A549 (cell line): ENCODE data around the gene FBXO10.
A peak's percentile ranks its signal among the peaks of the same experiment; 100 is the strongest.

Experiments used
- CEBPB ChIP-seq, 2 experiments: fragments of >200 bp in 1 of 2; sonication (Bioruptor Twin) in 1 of 2; formaldehyde crosslinking in 1 of 2; IDR thresholded peaks; 2 replicates each; pipeline ENCODE4 v1.6.1; 2012 to 2016
- FOSB ChIP-seq: fragments of 250-450 bp; sonication (Bioruptor Pico); IDR thresholded peaks from 2 replicates; pipeline ENCODE4 v1.5.0; 2020; ENCODE audit warnings: mild to moderate bottlenecking, moderate library complexity
- JUN ChIP-seq, 2 experiments: fragments of >200 bp; sonication (Bioruptor Twin); formaldehyde crosslinking; IDR thresholded peaks; 2 replicates in 1 of 2; 3 replicates in 1 of 2; pipeline ENCODE4 v1.6.1; 2016 to 2017
- TF ChIP-seq, protein P1 (sequence below): fragments of >200 bp; sonication (Bioruptor Twin); formaldehyde crosslinking; IDR thresholded peaks from 3 replicates; pipeline ENCODE4 v1.5.1; 2016
- TF ChIP-seq, protein P2 (sequence below): fragments of 150-350 bp; IDR thresholded peaks from 2 replicates; pipeline ENCODE4 v1.6.1; 2014; ENCODE audit warnings: low read depth, mild to moderate bottlenecking, low read length
- TF ChIP-seq, protein P3 (sequence below): IDR thresholded peaks from 2 replicates; pipeline ENCODE4 v1.6.1; 2012
- TF ChIP-seq, protein P4 (sequence below): fragments of 200-600 bp; sonication (generic); IDR thresholded peaks from 2 replicates; pipeline ENCODE4 v1.6.1; 2016; ENCODE audit warnings: antibody characterized with exemption, mild to moderate bottlenecking, moderate library complexity

DNA sequence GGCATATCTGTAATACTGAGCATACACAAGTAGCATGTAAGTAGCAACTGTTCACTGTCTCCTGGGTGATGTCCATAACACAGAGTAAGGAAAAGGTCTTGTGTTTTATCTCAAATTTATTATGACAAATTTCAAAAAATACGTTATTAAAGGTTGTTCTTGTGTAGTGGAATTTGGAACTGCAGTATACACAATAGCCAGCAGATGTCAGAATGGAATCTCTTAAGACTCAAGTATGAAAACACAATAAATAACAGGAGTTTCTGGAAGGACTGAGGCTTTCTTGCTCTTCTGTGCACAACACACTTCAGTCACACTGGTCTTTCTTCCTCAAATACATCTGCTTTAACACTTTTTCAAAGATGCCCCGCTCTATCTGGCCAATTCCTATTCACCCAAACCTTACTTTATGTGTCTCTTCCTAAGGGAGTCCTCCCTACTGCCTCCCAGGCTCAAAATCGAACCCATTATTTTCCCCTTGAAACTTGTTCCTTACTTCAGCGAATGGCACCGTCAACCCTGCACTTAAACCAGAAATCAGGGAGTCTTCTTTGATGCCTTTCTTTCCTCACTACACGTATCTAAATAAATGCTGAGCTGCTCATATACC, 6.5 kb upstream of the FBXO10 start:
- TF ChIP-seq, protein P1, sequence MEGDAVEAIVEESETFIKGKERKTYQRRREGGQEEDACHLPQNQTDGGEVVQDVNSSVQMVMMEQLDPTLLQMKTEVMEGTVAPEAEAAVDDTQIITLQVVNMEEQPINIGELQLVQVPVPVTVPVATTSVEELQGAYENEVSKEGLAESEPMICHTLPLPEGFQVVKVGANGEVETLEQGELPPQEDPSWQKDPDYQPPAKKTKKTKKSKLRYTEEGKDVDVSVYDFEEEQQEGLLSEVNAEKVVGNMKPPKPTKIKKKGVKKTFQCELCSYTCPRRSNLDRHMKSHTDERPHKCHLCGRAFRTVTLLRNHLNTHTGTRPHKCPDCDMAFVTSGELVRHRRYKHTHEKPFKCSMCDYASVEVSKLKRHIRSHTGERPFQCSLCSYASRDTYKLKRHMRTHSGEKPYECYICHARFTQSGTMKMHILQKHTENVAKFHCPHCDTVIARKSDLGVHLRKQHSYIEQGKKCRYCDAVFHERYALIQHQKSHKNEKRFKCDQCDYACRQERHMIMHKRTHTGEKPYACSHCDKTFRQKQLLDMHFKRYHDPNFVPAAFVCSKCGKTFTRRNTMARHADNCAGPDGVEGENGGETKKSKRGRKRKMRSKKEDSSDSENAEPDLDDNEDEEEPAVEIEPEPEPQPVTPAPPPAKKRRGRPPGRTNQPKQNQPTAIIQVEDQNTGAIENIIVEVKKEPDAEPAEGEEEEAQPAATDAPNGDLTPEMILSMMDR, result peak; percentile 69
- TF ChIP-seq CEBPB (IDR thresholded peaks at IDR 0.05) (no peak), FOSB (CRISPR knock-in tag) (0 out of 2 replicates have a peak, but pooled peaks have one; percentile 18), JUN (IDR thresholded peaks at IDR 0.05) (no peak)
- TF ChIP-seq, protein P2, sequence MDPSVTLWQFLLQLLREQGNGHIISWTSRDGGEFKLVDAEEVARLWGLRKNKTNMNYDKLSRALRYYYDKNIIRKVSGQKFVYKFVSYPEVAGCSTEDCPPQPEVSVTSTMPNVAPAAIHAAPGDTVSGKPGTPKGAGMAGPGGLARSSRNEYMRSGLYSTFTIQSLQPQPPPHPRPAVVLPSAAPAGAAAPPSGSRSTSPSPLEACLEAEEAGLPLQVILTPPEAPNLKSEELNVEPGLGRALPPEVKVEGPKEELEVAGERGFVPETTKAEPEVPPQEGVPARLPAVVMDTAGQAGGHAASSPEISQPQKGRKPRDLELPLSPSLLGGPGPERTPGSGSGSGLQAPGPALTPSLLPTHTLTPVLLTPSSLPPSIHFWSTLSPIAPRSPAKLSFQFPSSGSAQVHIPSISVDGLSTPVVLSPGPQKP, result no peak
- TF ChIP-seq, protein P3, sequence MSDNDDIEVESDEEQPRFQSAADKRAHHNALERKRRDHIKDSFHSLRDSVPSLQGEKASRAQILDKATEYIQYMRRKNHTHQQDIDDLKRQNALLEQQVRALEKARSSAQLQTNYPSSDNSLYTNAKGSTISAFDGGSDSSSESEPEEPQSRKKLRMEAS, result no peak
- TF ChIP-seq, protein P4, sequence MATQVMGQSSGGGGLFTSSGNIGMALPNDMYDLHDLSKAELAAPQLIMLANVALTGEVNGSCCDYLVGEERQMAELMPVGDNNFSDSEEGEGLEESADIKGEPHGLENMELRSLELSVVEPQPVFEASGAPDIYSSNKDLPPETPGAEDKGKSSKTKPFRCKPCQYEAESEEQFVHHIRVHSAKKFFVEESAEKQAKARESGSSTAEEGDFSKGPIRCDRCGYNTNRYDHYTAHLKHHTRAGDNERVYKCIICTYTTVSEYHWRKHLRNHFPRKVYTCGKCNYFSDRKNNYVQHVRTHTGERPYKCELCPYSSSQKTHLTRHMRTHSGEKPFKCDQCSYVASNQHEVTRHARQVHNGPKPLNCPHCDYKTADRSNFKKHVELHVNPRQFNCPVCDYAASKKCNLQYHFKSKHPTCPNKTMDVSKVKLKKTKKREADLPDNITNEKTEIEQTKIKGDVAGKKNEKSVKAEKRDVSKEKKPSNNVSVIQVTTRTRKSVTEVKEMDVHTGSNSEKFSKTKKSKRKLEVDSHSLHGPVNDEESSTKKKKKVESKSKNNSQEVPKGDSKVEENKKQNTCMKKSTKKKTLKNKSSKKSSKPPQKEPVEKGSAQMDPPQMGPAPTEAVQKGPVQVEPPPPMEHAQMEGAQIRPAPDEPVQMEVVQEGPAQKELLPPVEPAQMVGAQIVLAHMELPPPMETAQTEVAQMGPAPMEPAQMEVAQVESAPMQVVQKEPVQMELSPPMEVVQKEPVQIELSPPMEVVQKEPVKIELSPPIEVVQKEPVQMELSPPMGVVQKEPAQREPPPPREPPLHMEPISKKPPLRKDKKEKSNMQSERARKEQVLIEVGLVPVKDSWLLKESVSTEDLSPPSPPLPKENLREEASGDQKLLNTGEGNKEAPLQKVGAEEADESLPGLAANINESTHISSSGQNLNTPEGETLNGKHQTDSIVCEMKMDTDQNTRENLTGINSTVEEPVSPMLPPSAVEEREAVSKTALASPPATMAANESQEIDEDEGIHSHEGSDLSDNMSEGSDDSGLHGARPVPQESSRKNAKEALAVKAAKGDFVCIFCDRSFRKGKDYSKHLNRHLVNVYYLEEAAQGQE, result no peak
